Measurements from ENCODE around the gene HECW1.

DNA sequence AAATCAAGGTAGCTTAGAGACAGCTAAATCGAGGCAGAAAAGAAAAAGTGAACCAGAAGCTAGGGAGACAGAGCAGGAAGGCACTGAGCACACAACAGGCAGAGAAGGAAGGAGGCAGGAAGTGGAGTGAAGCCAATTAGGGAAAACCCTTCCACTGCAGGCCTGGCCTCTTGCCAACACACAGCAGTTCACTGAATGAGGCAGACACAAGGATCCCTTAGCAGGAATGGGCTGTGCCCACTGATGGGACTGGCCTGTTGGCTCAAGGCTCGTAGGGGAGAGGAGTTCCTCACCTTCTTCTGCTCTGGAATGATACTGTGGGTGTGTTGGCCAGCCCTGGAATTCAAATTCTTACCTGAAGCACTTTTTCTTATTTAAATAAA, 250.2 kb downstream of the HECW1 start:
- no peak for TF ChIP-seq REST (IDR thresholded peaks at IDR 0.05; ENCODE audit: insufficient read depth in 1 of 2, low read depth in 2 of 2, low read length in 2 of 2)
- TF ChIP-seq POLR2AphosphoS5 (IDR thresholded peaks at IDR 0.05; ENCODE audit: low read depth, low read length), result no peak
- no peak for TF ChIP-seq SIN3A (IDR thresholded peaks at IDR 0.05; ENCODE audit: borderline replicate concordance, insufficient read depth, low read length)
- no peak for TF ChIP-seq TAF1 (IDR thresholded peaks at IDR 0.05; ENCODE audit: borderline replicate concordance, insufficient read depth, low read length)
